Measurements from ENCODE around the gene BSN.

DNA sequence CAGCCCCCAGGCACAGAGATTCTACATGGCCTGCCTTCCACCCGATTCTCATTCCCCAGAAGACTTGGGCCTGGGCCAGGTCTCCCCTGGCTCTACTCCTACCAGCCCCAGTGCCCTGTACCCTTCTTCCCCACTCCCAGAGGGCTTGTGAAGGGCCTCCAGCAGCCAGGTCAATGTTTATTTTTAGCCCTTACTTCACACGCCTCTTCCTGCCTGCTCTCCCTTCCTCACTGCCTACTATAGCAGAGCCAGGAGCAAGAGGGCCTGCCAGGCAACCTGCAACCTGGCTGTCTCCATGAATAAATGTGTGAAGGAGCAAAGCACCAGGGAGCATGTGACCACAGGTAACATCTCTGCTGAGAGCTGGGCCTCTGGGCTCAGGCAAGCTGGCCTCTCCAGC is 93.5 kb downstream of the BSN start:
- TF ChIP-seq, protein P1, sequence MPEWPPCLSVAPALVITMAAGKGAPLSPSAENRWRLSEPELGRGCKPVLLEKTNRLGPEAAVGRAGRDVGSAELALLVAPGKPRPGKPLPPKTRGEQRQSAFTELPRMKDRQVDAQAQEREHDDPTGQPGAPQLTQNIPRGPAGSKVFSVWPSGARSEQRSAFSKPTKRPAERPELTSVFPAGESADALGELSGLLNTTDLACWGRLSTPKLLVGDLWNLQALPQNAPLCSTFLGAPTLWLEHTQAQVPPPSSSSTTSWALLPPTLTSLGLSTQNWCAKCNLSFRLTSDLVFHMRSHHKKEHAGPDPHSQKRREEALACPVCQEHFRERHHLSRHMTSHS (tag by site-specific recombination; IDR thresholded peaks at IDR 0.05) = no peak
- TF ChIP-seq, protein P2, sequence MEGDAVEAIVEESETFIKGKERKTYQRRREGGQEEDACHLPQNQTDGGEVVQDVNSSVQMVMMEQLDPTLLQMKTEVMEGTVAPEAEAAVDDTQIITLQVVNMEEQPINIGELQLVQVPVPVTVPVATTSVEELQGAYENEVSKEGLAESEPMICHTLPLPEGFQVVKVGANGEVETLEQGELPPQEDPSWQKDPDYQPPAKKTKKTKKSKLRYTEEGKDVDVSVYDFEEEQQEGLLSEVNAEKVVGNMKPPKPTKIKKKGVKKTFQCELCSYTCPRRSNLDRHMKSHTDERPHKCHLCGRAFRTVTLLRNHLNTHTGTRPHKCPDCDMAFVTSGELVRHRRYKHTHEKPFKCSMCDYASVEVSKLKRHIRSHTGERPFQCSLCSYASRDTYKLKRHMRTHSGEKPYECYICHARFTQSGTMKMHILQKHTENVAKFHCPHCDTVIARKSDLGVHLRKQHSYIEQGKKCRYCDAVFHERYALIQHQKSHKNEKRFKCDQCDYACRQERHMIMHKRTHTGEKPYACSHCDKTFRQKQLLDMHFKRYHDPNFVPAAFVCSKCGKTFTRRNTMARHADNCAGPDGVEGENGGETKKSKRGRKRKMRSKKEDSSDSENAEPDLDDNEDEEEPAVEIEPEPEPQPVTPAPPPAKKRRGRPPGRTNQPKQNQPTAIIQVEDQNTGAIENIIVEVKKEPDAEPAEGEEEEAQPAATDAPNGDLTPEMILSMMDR (tag by site-specific recombination; IDR thresholded peaks at IDR 0.05) = no peak
- TF ChIP-seq GLI4 (tag by site-specific recombination; IDR thresholded peaks at IDR 0.05) (no peak), KLF10 (tag by site-specific recombination; IDR thresholded peaks at IDR 0.05) (no peak)
- TF ChIP-seq, protein P3, sequence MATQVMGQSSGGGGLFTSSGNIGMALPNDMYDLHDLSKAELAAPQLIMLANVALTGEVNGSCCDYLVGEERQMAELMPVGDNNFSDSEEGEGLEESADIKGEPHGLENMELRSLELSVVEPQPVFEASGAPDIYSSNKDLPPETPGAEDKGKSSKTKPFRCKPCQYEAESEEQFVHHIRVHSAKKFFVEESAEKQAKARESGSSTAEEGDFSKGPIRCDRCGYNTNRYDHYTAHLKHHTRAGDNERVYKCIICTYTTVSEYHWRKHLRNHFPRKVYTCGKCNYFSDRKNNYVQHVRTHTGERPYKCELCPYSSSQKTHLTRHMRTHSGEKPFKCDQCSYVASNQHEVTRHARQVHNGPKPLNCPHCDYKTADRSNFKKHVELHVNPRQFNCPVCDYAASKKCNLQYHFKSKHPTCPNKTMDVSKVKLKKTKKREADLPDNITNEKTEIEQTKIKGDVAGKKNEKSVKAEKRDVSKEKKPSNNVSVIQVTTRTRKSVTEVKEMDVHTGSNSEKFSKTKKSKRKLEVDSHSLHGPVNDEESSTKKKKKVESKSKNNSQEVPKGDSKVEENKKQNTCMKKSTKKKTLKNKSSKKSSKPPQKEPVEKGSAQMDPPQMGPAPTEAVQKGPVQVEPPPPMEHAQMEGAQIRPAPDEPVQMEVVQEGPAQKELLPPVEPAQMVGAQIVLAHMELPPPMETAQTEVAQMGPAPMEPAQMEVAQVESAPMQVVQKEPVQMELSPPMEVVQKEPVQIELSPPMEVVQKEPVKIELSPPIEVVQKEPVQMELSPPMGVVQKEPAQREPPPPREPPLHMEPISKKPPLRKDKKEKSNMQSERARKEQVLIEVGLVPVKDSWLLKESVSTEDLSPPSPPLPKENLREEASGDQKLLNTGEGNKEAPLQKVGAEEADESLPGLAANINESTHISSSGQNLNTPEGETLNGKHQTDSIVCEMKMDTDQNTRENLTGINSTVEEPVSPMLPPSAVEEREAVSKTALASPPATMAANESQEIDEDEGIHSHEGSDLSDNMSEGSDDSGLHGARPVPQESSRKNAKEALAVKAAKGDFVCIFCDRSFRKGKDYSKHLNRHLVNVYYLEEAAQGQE (tag by site-specific recombination; IDR thresholded peaks at IDR 0.05) = no peak
